ENCODE results near the gene CACNA1I. TPM values are rescaled to one million over a fixed set of nuclear protein-coding genes. Genes with fewer than 3 reads are reported as not detected.

Gene CACNA1I
- polyA plus RNA-seq, 1 of the 3 experiments (the other 2 are of a cell fraction): not detected

DNA sequence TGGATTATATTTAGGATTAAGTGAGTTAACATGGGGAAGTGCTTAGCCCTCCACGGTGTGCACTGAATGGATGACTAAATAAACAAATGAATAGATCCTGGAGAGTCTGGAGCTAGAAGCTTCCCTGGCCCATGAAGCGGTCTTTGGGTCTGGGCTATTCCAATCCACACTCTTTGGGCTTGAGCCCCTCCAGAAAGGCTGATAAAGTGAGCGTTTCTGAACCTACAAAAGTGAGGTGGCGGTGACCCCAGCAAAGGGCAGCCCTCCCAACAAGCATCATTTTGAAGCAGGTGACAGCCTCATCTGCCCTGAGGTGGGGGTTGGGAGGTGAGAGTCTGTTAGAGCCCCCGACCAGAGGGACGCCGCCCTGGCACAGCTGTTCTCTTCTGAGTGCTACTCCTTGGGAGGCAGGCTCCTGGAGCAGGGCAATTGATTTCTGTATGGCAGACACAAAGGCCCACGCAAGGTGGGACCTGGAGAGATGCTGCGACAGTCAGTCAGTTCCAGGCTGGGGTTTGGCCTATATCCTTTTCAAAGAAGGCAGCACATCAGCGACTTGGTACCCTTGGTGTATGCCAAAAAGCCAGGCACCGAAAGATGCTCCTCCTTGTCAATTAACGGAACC, 157.8 kb downstream of the CACNA1I start:
- Histone ChIP-seq H3F3A (replicated peaks; ENCODE audit: insufficient read depth) (no peaks in the 10 kb centered on the region), H2AFZ (ENCODE audit: low read depth) (no peak overlapping the region), H4K20me1 (ENCODE audit: insufficient read depth) (no peaks in the 10 kb centered on the region), H3K36me3 (replicated peaks in 1 of 2; ENCODE audit: control insufficient read depth in 1 of 2, insufficient read depth in 2 of 2, low read length in 1 of 2) (no peaks in the 10 kb centered on the region), H3K9me3 (no peaks in the 10 kb centered on the region), H3K27ac (ENCODE audit: low read depth in 2 of 2, low read length in 1 of 2) (no peak overlapping the region), H3K4me2 (no peak overlapping the region), H3K79me2 (ENCODE audit: insufficient read depth) (no peaks in the 10 kb centered on the region), H3K4me1 (ENCODE audit: control insufficient read depth in 1 of 2, insufficient read depth in 2 of 2, low read depth in 1 of 2, low read length in 1 of 2) (no peaks in the 10 kb centered on the region), H3K9me2 (no peaks in the 10 kb centered on the region), H3K4me3 (ENCODE audit: low read depth in 2 of 2, low read length in 1 of 2) (no peak overlapping the region), H3K9ac (no peak overlapping the region), H3K27me3 (ENCODE audit: insufficient read depth) (no peaks in the 10 kb centered on the region)
- WGBS (ENCODE audit: low lambda C conversion rate): 55% methylated on average over 2 of the region's 12 CpGs
- CTCF ChIA-PET: no interaction called here
- no peak for DNase-seq
- POLR2A ChIA-PET: no interaction called here
- TF ChIP-seq NFIC (IDR thresholded peaks at IDR 0.05; ENCODE audit: borderline replicate concordance): no peak
- no peak for TF ChIP-seq PBX3 (IDR thresholded peaks at IDR 0.05)
- no peak for TF ChIP-seq JUND (IDR thresholded peaks at IDR 0.05)
- no peak for TF ChIP-seq MXI1 (IDR thresholded peaks at IDR 0.05; ENCODE audit: low read depth, low read length)
- TF ChIP-seq RAD21 (IDR thresholded peaks at IDR 0.05; ENCODE audit: low read length): no peak
- TF ChIP-seq, protein P1, sequence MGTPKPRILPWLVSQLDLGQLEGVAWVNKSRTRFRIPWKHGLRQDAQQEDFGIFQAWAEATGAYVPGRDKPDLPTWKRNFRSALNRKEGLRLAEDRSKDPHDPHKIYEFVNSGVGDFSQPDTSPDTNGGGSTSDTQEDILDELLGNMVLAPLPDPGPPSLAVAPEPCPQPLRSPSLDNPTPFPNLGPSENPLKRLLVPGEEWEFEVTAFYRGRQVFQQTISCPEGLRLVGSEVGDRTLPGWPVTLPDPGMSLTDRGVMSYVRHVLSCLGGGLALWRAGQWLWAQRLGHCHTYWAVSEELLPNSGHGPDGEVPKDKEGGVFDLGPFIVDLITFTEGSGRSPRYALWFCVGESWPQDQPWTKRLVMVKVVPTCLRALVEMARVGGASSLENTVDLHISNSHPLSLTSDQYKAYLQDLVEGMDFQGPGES (IDR thresholded peaks at IDR 0.05; ENCODE audit: low read depth, low read length): no peak
- TF ChIP-seq SIN3A (IDR thresholded peaks at IDR 0.05; ENCODE audit: borderline replicate concordance, low read depth, low read length): no peak
- TF ChIP-seq CHD2 (IDR thresholded peaks at IDR 0.05; ENCODE audit: low read length, partially characterized antibody): no peak
- TF ChIP-seq TEAD4 (IDR thresholded peaks at IDR 0.05; ENCODE audit: borderline replicate concordance, insufficient read depth): no peak
- TF ChIP-seq ZBTB33 (IDR thresholded peaks at IDR 0.05; ENCODE audit: borderline replicate concordance, low read depth): no peak
- TF ChIP-seq EP300 (IDR thresholded peaks at IDR 0.05; ENCODE audit: borderline replicate concordance in 1 of 2, low read depth in 1 of 2, low read length in 1 of 2): no peak
- no peak for TF ChIP-seq EZH2phosphoT487 (IDR thresholded peaks at IDR 0.05; ENCODE audit: borderline replicate concordance, low read depth)
- no peak for TF ChIP-seq CTCF (IDR thresholded peaks at IDR 0.05)
- TF ChIP-seq, protein P2, sequence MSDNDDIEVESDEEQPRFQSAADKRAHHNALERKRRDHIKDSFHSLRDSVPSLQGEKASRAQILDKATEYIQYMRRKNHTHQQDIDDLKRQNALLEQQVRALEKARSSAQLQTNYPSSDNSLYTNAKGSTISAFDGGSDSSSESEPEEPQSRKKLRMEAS (IDR thresholded peaks at IDR 0.05; ENCODE audit: low read depth): no peak
- TF ChIP-seq RXRA (IDR thresholded peaks at IDR 0.05; ENCODE audit: borderline replicate concordance, low read depth): no peak
- no peak for TF ChIP-seq FOXM1 (IDR thresholded peaks at IDR 0.05; ENCODE audit: low read depth)

Data from SK-N-SH (cell line).